HG02870 (cell line): ENCODE measurements around the gene SCEL.

Experiments
- ATAC-seq: cut with Tn5 transposase; IDR thresholded peaks from one replicate; pipeline ENCODE4 v1.9.1; 2021; ENCODE audit warnings: mild to moderate bottlenecking, moderate library complexity; ENCODE audit not compliant: unreplicated experiment

SCEL gene

DNA sequence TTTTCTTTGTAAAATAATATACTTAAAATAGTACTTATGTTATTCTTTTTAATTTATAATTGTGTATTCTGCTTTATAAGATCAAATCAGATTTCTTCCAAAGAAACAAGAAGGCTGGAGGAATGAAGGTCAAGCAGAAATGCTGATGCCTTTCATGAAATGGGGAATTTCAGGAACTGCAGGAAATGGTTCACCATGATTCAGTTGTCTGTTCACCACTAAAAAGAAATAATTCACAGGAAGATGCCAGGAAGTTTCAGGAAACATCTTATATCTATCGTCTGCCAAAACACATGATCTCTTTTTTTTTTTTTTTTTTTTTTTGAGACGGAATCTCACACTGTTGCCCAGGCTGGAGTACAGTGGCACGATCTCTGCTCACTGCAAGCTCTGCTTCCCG is 15.7 kb upstream of the SCEL start:
- no peak for ATAC-seq

GRCh38 chr13:77521194-77521593 is 14.3 kb upstream of the SCEL start:
- ATAC-seq = no peak

- no peak for ATAC-seq
Observed at GRCh38 chr13:77521595-77522367, 13.7 kb upstream of the SCEL start.

- ATAC-seq = no peak
Observed at GRCh38 chr13:77522444-77522843, 13.1 kb upstream of the SCEL start.

DNA sequence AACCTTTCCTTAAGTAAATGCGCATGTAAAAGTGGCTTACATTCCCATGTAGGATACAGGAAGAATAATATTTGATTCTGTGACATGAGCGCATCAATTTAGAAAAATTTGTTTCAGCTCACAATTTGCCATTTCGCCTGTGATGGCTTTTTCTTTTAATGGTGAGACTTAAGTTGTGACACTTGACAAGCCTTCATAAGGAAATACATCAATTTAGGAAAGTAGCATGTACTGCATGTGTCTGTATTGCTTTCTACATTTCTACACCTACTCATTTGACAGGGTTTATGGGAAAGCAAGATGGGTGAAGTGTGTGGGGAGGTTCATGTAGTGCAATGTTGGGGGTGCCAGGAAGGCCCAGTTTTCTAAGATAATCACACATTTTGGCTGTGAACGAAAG is 12.1 kb upstream of the SCEL start:
- ATAC-seq = no peak

DNA sequence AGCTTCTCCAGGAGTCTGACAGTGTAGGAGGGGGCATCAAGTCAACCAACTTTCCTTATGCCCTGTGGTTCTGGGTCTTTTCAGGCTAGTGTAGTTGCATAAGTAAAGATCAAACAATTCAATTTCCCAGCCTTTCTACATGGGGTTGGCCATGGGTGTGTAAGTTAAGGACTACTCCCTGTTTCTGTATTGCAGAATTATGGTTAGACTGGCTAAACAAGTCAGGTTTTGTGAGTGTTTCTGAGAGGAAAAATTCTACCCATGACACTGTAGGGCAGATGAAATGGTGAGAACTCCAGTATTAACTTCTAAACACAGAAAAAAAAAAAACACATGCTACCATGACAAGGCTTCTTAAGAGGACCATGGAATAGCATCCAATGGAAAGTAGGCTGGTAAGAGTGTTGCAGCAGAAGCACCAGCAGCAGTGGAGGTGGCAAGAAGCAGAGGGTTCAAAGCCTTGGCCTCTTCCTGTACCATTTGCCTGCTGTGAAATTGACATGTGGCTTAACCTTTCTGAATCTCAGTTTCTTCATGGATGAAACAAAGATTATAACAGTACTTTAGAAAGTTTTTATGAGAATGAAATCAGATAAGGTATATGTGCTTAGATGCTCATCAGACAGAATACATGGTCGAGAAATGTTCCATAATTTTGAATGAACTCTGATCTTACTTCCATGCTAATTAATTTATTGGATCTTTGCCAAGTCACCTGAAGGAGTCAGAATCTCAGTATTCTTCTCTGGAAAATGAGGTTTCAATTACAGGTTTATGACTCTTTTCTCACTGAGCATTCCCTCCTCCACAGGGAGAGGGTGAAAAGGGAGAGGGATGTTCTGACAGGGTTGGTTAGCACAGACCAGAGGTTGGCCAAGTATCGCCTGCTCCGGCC is 11.4 kb upstream of the SCEL start:
- ATAC-seq = peak; percentile 37

- ATAC-seq = no peak
Observed at GRCh38 chr13:77528414-77528813, 7.1 kb upstream of the SCEL start.

DNA sequence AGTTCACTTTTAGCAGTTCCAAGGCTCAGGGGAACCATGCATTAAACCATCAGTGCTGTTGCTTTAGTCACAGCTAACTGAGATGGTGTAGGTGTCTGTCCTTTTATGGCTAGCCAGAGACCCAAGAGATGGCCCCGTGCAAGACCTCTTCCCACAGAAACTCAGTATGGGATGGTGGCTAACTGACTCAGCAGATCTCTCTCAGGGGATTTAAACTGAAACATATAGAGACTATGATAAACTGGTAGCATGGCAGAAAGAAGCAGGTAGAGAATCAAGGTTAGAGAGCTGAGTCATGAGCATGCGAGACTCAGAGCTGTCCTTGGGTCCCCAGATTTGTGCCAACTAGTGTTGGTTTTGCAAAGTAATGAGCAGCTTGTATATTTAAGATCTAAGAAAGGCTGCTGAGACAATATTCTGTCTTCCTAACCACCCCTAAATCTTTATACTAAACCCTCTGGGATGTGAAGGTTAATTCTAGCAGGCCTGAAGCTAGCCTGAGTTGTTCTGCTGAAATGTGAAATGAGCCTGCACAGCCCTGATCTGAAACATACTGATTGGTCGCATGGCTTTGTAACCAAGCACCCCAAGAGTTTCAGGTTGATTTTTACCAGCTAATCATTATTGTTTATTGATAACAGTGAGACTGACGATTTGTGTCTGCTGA is 6.5 kb upstream of the SCEL start:
- ATAC-seq = peak; percentile 72

DNA sequence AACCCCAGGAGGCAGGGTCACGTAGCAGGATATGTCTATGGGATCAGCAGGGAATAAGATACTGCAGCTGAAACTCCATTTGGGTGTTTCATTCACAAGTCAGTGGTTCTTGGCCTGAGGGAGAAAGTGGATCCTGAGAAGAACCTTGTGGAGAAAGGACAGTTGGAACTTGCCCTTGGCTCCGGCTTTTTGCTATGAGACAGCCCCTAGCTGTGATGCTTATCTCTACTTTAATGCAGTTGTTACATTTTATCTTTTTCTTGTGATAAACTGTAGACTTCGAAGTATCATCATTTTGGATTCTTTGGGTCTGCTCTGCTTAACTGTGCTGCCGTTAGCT is 6.0 kb upstream of the SCEL start:
- no peak for ATAC-seq

DNA sequence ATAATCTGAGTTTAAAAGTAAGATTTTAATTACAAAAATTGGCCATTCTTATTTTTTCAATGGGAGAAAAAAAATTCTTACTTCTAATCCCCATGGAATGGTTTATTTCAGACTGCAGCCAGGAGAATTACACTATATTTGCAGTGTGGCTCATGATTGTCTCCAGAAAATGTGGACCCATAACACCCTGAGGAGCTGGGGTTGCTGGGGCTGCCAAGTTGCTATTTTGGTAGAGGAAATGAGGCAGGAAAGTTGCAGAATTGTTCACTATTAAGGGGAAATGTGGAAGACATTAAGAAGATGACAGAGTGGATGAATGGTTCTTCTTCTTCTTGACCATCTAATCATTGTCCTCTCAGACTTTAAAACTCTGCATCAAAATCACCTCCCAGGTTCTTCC is 4.6 kb upstream of the SCEL start:
- ATAC-seq = no peak

- ATAC-seq = no peak
Observed at GRCh38 chr13:77532983-77533382, 2.5 kb upstream of the SCEL start.

GRCh38 chr13:77533875-77534788 is 1.4 kb upstream of the SCEL start:
- no peak for ATAC-seq

DNA sequence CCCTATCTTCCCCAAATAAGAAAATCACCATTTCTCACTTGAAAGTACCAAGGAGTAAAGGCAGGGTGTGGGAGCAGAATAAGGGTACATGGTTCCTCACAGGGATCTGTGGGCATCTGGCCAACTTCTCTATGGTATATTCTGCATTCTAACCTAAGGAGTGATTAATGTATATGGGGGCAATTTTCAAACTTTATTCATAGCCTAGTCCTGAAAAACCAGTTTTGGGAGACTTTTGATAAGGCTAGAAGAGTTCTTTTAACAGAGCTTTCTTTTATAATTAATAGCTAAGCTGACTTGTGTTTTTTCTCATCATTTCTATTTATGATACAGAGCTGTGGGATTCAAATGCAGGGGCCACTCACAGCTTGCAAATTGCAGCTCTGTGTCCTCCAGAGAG is 852 bp downstream of the SCEL start:
- no peak for ATAC-seq

GRCh38 chr13:77537289-77537919 is 1.9 kb downstream of the SCEL start:
- ATAC-seq = no peak

GRCh38 chr13:77543711-77544110 is 8.2 kb downstream of the SCEL start:
- ATAC-seq = no peak

DNA sequence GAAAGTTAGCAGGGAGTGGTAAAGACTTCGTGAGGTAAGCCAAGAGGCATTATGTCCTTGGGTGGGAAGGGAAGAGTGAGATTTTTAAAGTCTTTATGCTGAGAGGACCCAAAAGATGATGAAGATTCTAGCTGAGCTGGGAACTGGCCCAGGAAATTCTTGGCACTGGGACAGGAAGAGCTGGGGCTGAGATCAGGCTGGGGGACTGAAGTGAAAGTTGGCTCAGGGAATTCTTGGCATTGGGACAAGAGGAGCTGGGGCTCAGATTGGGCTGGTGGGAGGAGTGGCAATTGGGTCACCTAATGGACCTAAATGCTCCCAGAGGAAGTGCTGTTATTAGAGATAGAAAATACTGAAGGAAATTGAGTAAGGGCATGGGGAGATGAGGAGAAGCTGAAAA is 8.8 kb downstream of the SCEL start:
- ATAC-seq = no peak

DNA sequence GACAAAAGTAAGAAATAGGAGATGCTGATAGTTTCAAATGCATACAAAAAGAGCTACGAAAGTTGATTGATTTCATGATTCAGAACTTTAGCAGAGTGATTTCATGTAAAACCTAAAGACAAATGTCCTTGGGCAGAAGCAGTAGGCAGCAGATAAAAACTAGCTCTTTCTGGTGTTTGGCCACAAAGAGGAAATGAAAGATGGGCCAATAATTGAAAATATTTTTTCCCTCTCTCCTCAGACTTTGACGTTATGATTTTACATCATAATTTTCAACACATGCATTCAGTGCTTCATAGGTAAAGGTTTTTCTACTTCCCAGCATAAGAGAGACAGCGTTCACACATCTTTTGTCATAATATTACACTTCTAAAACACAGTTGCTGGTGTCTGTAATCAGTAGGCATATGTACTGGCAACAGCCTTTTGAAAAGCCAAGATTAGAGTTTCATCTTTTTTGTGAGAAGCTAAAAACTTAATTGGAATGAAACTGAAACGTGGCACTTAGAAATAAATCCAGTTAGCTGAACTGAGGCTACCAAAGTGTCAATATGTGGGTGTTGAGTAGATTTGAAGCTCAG is 9.3 kb downstream of the SCEL start:
- ATAC-seq = peak; percentile 51

GRCh38 chr13:77545626-77546412 is 10.3 kb downstream of the SCEL start:
- ATAC-seq = no peak

- no peak for ATAC-seq
Observed at GRCh38 chr13:77548095-77548494, 12.6 kb downstream of the SCEL start.
